OCI-LY7 (cell line): Measurements from ENCODE around the gene LCAT.

Experiments
- EZH2phosphoT487 ChIP-seq: fragments of 200-600 bp; sonication (generic); IDR thresholded peaks from 2 replicates; pipeline ENCODE4 v1.6.1; 2018; ENCODE audit warnings: low read depth, borderline replicate concordance, mild to moderate bottlenecking, mixed run types, antibody characterized with exemption, low read length, moderate library complexity, mixed read lengths
- TF ChIP-seq, protein P1 (sequence below): fragments of 200-600 bp; sonication (generic); conservative IDR thresholded peaks from 2 replicates; pipeline ENCODE4 v1.5.1; 2014; ENCODE audit warnings: mild to moderate bottlenecking, antibody characterized with exemption, low read length, moderate library complexity, mixed read lengths

DNA sequence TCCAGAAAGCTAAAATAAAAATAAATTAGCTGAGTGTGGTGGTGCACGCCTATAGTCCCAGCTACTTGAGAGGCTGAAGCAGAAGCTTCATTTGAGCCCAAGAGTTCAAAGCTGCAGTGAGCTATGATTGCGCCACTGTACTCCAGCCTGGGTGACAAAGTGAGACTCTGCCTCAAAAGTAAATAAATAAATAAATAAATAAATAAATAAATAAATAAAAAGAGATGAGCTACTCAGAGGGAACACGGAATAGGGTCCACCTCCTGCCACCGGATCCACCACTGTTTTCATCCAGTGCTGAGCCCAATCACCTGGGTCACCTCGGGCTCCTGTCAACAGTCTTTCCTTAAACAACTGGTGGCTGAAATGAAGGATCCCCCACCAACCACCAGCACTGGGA, 43.0 kb upstream of the LCAT start:
- TF ChIP-seq, protein P1, sequence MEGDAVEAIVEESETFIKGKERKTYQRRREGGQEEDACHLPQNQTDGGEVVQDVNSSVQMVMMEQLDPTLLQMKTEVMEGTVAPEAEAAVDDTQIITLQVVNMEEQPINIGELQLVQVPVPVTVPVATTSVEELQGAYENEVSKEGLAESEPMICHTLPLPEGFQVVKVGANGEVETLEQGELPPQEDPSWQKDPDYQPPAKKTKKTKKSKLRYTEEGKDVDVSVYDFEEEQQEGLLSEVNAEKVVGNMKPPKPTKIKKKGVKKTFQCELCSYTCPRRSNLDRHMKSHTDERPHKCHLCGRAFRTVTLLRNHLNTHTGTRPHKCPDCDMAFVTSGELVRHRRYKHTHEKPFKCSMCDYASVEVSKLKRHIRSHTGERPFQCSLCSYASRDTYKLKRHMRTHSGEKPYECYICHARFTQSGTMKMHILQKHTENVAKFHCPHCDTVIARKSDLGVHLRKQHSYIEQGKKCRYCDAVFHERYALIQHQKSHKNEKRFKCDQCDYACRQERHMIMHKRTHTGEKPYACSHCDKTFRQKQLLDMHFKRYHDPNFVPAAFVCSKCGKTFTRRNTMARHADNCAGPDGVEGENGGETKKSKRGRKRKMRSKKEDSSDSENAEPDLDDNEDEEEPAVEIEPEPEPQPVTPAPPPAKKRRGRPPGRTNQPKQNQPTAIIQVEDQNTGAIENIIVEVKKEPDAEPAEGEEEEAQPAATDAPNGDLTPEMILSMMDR: no peak
- no peak for TF ChIP-seq EZH2phosphoT487
